ENCODE measurements around the gene BMERB1. TPM values are rescaled to one million over a fixed set of nuclear protein-coding genes. Genes with fewer than 3 reads are reported as not detected.

BMERB1 gene
- total RNA-seq, 1 donor from 2014 or later, result 20.1 TPM

- H3K36me3 ChIP-seq (ENCODE audit: insufficient read depth, low read length), result peaks cover 17% of the 10 kb centered on the region
- H3K4me1 Mint-ChIP-seq (ENCODE audit: low read depth, unreplicated experiment), result peaks cover 14% of the 10 kb centered on the region
- no peaks in the 10 kb centered on the region for H3K79me2 ChIP-seq (ENCODE audit: insufficient read depth, low read length)
- peaks cover 4% of the 10 kb centered on the region for H3K9me3 Mint-ChIP-seq (ENCODE audit: unreplicated experiment)
- H3K4me3 Mint-ChIP-seq (ENCODE audit: unreplicated experiment), result no peak overlapping the region
- no peaks in the 10 kb centered on the region for H3K9me3 ChIP-seq (ENCODE audit: insufficient read depth, low read depth, low read length)
- no peaks in the 10 kb centered on the region for H3K27me3 ChIP-seq (ENCODE audit: insufficient read depth, low read length)
- H3K9ac ChIP-seq (ENCODE audit: low read length), result no peak overlapping the region
- TF ChIP-seq CTCF (IDR thresholded peaks at IDR 0.05; ENCODE audit: insufficient read depth, low read depth, low read length) (no peak), EZH2 (IDR thresholded peaks at IDR 0.05; ENCODE audit: insufficient read depth, low read length) (no peak)
- H2AFZ ChIP-seq (ENCODE audit: low read depth, low read length), result no peak overlapping the region
- no peak overlapping the region for H3K4me2 ChIP-seq (ENCODE audit: low read length)
- no peak overlapping the region for H3K27ac ChIP-seq (ENCODE audit: low read depth, low read length)
- H3K36me3 Mint-ChIP-seq (ENCODE audit: low read depth, unreplicated experiment), result peaks cover 27% of the 10 kb centered on the region
- no peaks in the 10 kb centered on the region for H4K20me1 ChIP-seq (ENCODE audit: insufficient read depth, low read length)
- no peak overlapping the region for H3K4me3 ChIP-seq (ENCODE audit: insufficient read depth, low read depth, low read length)
- no peaks in the 10 kb centered on the region for H3K27me3 Mint-ChIP-seq (ENCODE audit: low read depth, unreplicated experiment)
- FAIRE-seq, result no peak
- H3K27ac Mint-ChIP-seq (ENCODE audit: unreplicated experiment), result no peak overlapping the region
- no peak for DNase-seq (ENCODE audit: low read depth)
- peaks cover 5% of the 10 kb centered on the region for H3K4me1 ChIP-seq (ENCODE audit: insufficient read depth, low read length)
These were observed 158.8 kb downstream of the BMERB1 start for GRCh38 chr16:15593235-15593634.

- Histone ChIP-seq H3K27ac (ENCODE audit: low read depth, low read length) (no peak overlapping the region), H3K9me3 (ENCODE audit: insufficient read depth, low read depth, low read length) (no peaks in the 10 kb centered on the region), H3K4me3 (ENCODE audit: insufficient read depth, low read depth, low read length) (no peak overlapping the region), H3K36me3 (ENCODE audit: insufficient read depth, low read length) (peaks cover 23% of the 10 kb centered on the region), H3K4me2 (ENCODE audit: low read length) (no peak overlapping the region), H3K9ac (ENCODE audit: low read length) (no peak overlapping the region), H3K79me2 (ENCODE audit: insufficient read depth, low read length) (no peaks in the 10 kb centered on the region), H2AFZ (ENCODE audit: low read depth, low read length) (no peak overlapping the region), H3K4me1 (ENCODE audit: insufficient read depth, low read length) (peaks cover 5% of the 10 kb centered on the region), H4K20me1 (ENCODE audit: insufficient read depth, low read length) (no peaks in the 10 kb centered on the region), H3K27me3 (ENCODE audit: insufficient read depth, low read length) (no peaks in the 10 kb centered on the region)
- Mint-ChIP-seq H3K4me3 (ENCODE audit: unreplicated experiment) (no peak overlapping the region), H3K36me3 (ENCODE audit: low read depth, unreplicated experiment) (peaks cover 26% of the 10 kb centered on the region), H3K27ac (ENCODE audit: unreplicated experiment) (no peak overlapping the region), H3K4me1 (ENCODE audit: low read depth, unreplicated experiment) (peaks cover 17% of the 10 kb centered on the region), H3K27me3 (ENCODE audit: low read depth, unreplicated experiment) (no peaks in the 10 kb centered on the region), H3K9me3 (ENCODE audit: unreplicated experiment) (no peaks in the 10 kb centered on the region)
- TF ChIP-seq CTCF (IDR thresholded peaks at IDR 0.05; ENCODE audit: insufficient read depth, low read depth, low read length) (no peak), EZH2 (IDR thresholded peaks at IDR 0.05; ENCODE audit: insufficient read depth, low read length) (no peak)
- no peak for FAIRE-seq
- DNase-seq (ENCODE audit: low read depth), result no peak
These were observed 160.4 kb downstream of the BMERB1 start for GRCh38 chr16:15594711-15595320.

GRCh38 chr16:15597135-15597534 is 162.7 kb downstream of the BMERB1 start:
- no peak overlapping the region for H3K9ac ChIP-seq (ENCODE audit: low read length)
- H3K36me3 Mint-ChIP-seq (ENCODE audit: low read depth, unreplicated experiment), result peaks cover 47% of the 10 kb centered on the region
- no peaks in the 10 kb centered on the region for H3K79me2 ChIP-seq (ENCODE audit: insufficient read depth, low read length)
- DNase-seq (ENCODE audit: low read depth) (no peak), FAIRE-seq (no peak)
- H3K36me3 ChIP-seq (ENCODE audit: insufficient read depth, low read length), result peaks cover 32% of the 10 kb centered on the region
- H2AFZ ChIP-seq (ENCODE audit: low read depth, low read length), result no peak overlapping the region
- peaks cover 12% of the 10 kb centered on the region for H3K4me1 Mint-ChIP-seq (ENCODE audit: low read depth, unreplicated experiment)
- no peaks in the 10 kb centered on the region for H3K9me3 ChIP-seq (ENCODE audit: insufficient read depth, low read depth, low read length)
- H3K4me2 ChIP-seq (ENCODE audit: low read length), result no peak overlapping the region
- no peak for TF ChIP-seq EZH2 (IDR thresholded peaks at IDR 0.05; ENCODE audit: insufficient read depth, low read length)
- no peak for TF ChIP-seq CTCF (IDR thresholded peaks at IDR 0.05; ENCODE audit: insufficient read depth, low read depth, low read length)
- no peak overlapping the region for H3K4me3 ChIP-seq (ENCODE audit: insufficient read depth, low read depth, low read length)
- H3K4me1 ChIP-seq (ENCODE audit: insufficient read depth, low read length), result no peaks in the 10 kb centered on the region
- peaks cover 4% of the 10 kb centered on the region for H4K20me1 ChIP-seq (ENCODE audit: insufficient read depth, low read length)
- H3K27me3 Mint-ChIP-seq (ENCODE audit: low read depth, unreplicated experiment), result no peaks in the 10 kb centered on the region
- H3K27ac ChIP-seq (ENCODE audit: low read depth, low read length), result no peak overlapping the region
- no peak overlapping the region for H3K27ac Mint-ChIP-seq (ENCODE audit: unreplicated experiment)
- H3K27me3 ChIP-seq (ENCODE audit: insufficient read depth, low read length), result no peaks in the 10 kb centered on the region
- H3K9me3 Mint-ChIP-seq (ENCODE audit: unreplicated experiment), result no peaks in the 10 kb centered on the region
- no peak overlapping the region for H3K4me3 Mint-ChIP-seq (ENCODE audit: unreplicated experiment)

Data from astrocyte (in vitro differentiated cells and primary cell).